GM18505 (cell line): Measurements from ENCODE around the gene SLC23A2.
"Not testable (repeated sequence)": the region's sequence is repeated elsewhere in the genome, so short reads cannot be mapped to it uniquely, and the experiment has no call there.

Experiments used
- ATAC-seq: cut with Tn5 transposase; IDR thresholded peaks from one replicate; pipeline ENCODE4 v1.9.1; 2021; ENCODE audit not compliant: unreplicated experiment
- POLR2A ChIP-seq: IDR thresholded peaks from 4 replicates; pipeline ENCODE4 v1.6.1; 2011; ENCODE audit warnings: borderline replicate concordance; ENCODE audit not compliant: insufficient read depth, insufficient read length; ENCODE audit errors: extremely low read depth

Gene SLC23A2

DNA sequence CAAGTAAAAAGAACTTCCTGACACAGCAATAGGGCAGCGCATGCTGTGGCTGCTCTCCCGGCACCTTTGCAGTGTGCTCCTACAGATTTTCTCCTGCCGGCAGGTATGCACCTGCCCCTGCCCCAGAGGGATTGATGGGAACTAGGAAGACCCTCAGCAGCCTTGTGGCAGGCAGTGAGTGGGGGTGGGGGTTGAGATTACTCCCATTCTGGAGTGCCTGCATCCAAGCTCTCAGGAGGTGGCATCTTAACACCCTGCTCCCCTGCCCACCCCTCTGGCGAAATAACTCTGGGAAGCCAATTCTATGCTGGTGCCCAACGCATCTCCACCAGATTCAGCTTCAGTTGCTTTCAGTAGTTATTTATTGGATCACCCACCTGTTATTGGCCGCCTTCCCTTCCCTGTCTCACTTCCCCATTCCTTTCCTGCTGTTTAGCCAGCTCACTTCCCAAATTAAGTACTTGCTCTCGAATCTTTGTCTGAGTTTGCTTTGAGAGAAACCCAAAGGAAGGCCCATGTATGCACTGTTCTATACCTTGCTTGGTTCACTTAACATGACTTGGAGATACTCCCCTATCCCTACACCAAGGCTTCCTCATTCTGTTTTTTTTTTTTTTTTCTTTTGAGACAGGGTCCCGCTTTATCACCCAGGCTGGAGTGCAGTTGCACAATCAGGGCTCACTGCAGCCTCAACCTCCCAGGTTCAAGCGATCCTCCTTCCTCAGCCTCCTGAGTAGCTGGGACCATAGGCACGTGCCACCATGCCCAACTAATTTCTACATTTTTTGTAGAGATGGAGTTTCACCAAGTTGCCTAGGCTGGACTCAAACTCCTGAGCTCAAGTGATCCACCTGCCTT is 29.3 kb upstream of the SLC23A2 start:
- TF ChIP-seq POLR2A, result no peak
- ATAC-seq, result no peak

DNA sequence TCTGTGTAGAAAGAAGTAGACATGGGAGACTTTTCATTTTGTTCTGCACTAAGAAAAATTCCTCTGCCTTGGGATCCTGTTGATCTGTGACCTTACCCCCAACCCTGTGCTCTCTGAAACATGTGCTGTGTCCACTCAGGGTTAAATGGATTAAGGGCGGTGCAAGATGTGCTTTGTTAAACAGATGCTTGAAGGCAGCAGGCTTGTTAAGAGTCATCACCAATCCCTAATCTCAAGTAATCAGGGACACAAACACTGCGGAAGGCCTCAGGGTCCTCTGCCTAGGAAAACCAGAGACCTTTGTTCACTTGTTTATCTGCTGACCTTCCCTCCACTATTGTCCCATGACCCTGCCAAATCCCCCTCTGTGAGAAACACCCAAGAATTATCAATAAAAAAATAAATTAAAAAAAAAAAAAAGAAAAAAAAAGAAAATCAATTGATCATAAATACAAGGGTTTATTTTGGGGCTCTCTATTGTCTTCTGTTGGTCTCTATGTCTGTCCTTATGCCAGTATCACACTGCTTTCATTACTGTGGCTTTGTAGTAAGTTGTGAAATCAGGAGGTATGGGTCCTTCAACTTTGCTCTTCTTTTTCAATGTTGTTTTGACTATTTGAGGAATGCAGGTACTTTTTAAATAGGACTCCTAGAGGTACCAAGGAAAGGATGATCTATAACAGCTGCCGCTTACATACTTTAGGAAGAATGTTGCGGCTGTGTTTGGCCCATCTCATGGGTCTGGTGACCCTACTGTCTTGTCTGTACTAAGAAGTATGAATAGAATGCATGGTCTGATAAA is 27.1 kb upstream of the SLC23A2 start:
- ATAC-seq, result not testable (repeated sequence)

GRCh38 chr20:5024982-5025381 is 23.7 kb upstream of the SLC23A2 start:
- no peak for ATAC-seq
- no peak for TF ChIP-seq POLR2A

DNA sequence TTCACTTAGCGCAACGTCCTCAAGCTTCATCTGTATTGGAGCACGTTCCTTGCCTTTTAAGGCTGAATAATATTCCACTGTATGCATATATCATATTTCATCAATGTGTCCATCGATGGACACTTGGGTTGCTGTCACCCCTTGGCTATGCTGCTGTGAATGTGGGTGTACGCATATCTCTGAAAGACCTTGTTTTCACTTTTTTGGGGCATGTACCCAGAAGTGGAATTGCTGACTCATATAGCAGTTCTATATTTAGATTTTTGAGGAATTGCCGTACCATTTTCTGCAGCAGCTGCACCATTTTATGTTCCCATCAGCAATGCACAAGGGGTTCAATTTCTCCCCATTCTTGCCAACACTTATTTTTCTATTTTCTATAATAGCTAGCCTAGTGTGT is 22.8 kb upstream of the SLC23A2 start:
- ATAC-seq, result no peak

DNA sequence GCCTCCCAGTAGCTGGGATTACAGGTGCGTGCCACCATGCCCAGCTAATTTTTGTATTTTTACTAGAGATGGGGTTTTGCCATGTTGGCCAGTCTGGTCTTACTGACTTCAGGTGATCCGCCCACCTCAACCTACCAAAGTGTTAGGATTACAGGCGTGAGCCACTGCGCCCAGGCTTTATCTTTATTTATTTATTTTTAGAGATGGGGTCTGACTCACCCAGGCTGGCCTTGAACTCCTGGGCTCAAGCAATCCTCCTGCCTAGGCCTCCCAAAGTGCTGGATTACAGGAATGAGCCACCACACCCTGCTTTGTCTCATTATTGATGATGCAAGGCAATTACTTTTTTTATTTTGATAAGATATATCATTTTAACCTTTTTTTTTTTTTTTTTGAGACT is 21.9 kb upstream of the SLC23A2 start:
- not testable (repeated sequence) for ATAC-seq

More for the DNA sequence above, 22.8 kb upstream of the SLC23A2 start:
- TF ChIP-seq POLR2A, result no peak

- ATAC-seq, result no peak
- no peak for TF ChIP-seq POLR2A
These were observed 19.4 kb upstream of the SLC23A2 start for GRCh38 chr20:5020760-5021159.

DNA sequence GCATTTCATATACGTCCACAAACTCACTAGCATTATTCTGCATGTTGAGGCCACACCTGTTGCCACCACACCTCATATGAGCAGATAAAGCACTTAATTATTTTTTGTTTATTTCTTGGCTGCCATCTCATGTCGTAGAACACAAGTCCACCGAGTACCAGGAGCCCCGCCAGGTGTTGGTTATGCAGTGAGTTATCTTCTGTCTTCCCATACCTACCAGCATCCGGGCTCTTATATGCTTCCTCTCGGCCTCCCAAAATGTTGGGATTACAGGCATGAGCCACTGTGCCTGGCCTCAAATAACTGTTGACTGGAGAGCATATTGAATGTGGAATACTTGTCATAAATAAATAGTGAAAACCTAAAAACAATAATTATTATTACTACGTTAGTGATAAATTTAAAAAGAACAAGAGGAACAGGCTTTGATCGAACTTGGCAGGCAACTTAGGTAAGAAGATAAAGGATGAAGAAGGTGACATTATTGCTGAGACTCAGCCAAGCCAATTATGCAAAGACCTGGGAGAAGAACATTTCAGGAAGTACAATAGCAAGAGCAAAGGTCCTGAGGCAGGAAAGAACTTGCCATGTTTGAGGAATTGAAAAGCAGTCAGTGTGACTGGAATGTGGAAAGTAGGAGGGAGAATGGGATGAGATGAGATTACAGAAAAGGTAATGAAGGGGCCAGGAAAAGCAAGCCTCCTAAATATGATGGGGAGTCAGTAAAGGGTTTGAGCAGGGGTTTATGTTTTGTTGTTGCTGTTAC is 12.6 kb upstream of the SLC23A2 start:
- no peak for ATAC-seq
- no peak for TF ChIP-seq POLR2A

GRCh38 chr20:5008759-5009158 is 7.4 kb upstream of the SLC23A2 start:
- no peak for TF ChIP-seq POLR2A
- ATAC-seq, result no peak

- no peak for ATAC-seq
- no peak for TF ChIP-seq POLR2A
These were observed 4.0 kb upstream of the SLC23A2 start for GRCh38 chr20:5005326-5005725.

- not testable (repeated sequence) for ATAC-seq
These were observed 3.5 kb upstream of the SLC23A2 start for GRCh38 chr20:5004825-5005224.

DNA sequence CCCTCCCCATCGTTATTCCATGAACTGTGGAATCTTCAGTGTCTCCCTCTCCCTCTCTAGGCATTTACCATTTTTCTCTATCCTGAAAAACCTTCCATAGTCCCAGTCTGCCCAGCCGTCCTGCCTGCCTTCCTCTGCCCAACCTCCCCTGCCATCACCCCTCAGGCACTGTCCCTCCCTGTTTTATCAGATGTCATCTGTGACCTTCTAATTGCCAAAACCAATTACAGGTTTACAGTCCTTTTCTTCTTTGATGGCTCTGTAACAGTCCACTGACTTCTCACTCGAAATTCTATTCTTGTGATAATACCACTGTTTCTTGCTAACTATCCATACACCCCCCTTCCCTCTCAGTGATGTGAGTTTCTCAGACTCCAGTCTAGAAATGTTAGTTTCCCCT is 2.3 kb upstream of the SLC23A2 start:
- ATAC-seq, result no peak
- no peak for TF ChIP-seq POLR2A

- TF ChIP-seq POLR2A, result no peak
- no peak for ATAC-seq
These were observed 735 bp upstream of the SLC23A2 start for GRCh38 chr20:5002077-5002413.

GRCh38 chr20:5000263-5001173 is 792 bp downstream of the SLC23A2 start:
- peak; percentile 40 for ATAC-seq

More at GRCh38 chr20:5000263-5001173, 792 bp downstream of the SLC23A2 start:
- TF ChIP-seq POLR2A, result no peak
